GM12872 (cell line): ENCODE data around the gene CPSF7.

Experiments used
- CTCF ChIP-seq: IDR thresholded peaks from 3 replicates; pipeline ENCODE4 v1.5.1; 2011; ENCODE audit warnings: low read depth, mild to moderate bottlenecking, low read length, moderate library complexity; ENCODE audit not compliant: insufficient read depth

Gene CPSF7

GRCh38 chr11:61429346-61429690 is 457 bp downstream of the CPSF7 start:
- TF ChIP-seq CTCF, result peak; percentile 20; the same call in 1 of the 3 replicates

GRCh38 chr11:61425367-61426131 is 4.2 kb downstream of the CPSF7 start:
- no peak for TF ChIP-seq CTCF

GRCh38 chr11:61422226-61422625 is 7.5 kb downstream of the CPSF7 start:
- no peak for TF ChIP-seq CTCF

GRCh38 chr11:61418136-61418535 is 11.6 kb downstream of the CPSF7 start:
- TF ChIP-seq CTCF, result no peak

- TF ChIP-seq CTCF, result no peak
Measured at GRCh38 chr11:61417670-61418069, 12.1 kb downstream of the CPSF7 start.

GRCh38 chr11:61416941-61417340 is 12.8 kb downstream of the CPSF7 start:
- no peak for TF ChIP-seq CTCF

GRCh38 chr11:61415381-61415780 is 14.4 kb downstream of the CPSF7 start:
- no peak for TF ChIP-seq CTCF
